K562 (cell line): ENCODE results near the gene MED15. TPM values are rescaled to one million over a fixed set of nuclear protein-coding genes. Genes with fewer than 3 reads are reported as not detected.

Experiments used
- CBFA2T2 ChIP-seq: fragments of 450-650 bp; conservative IDR thresholded peaks from 2 replicates; pipeline ENCODE4 v1.6.1; 2017; ENCODE audit warnings: mild to moderate bottlenecking
- CCNT2 ChIP-seq: IDR thresholded peaks from 2 replicates; pipeline ENCODE4 v1.6.1; 2011; ENCODE audit warnings: borderline replicate concordance, low read depth, mild to moderate bottlenecking, moderate library complexity, mixed read lengths, low read length; ENCODE audit not compliant: insufficient read length; ENCODE audit errors: extremely low read depth
- CREBBP ChIP-seq: IDR thresholded peaks from one replicate; pipeline ENCODE4 v1.6.1; 2012; ENCODE audit warnings: low read depth, mild to moderate bottlenecking, control low read depth, inconsistent platforms, low read length
- ESRRB ChIP-seq: fragments of 250-450 bp; sonication (Bioruptor Pico); IDR thresholded peaks from 2 replicates; pipeline ENCODE4 v1.5.0; 2020; ENCODE audit warnings: mild to moderate bottlenecking, moderate library complexity, borderline replicate concordance
- FOXJ2 ChIP-seq: fragments of 200-800 bp; sonication (Bioruptor generic); IDR thresholded peaks from 2 replicates; pipeline ENCODE4 v1.6.1; 2016; ENCODE audit warnings: missing genetic modification characterization, missing compliant biosample characterization
- HDAC6 ChIP-seq: IDR thresholded peaks from 2 replicates; pipeline ENCODE4 v1.6.1; 2012; ENCODE audit warnings: low read depth, mild to moderate bottlenecking, control low read depth, inconsistent platforms, low read length, moderate library complexity
- ILF3 ChIP-seq: fragments of 450-650 bp; IDR thresholded peaks from 2 replicates; pipeline ENCODE4 v1.6.1; 2018; ENCODE audit warnings: antibody characterized with exemption, mild to moderate bottlenecking, moderate library complexity, borderline replicate concordance
- ILK ChIP-seq: fragments of 450-650 bp; IDR thresholded peaks from 2 replicates; pipeline ENCODE4 v1.6.1; 2016; ENCODE audit warnings: missing genetic modification characterization, low read depth, mild to moderate bottlenecking, missing compliant biosample characterization, moderate library complexity, borderline replicate concordance
- JUN ChIP-seq, 2 experiments: sonication (generic) in 1 of 2; formaldehyde crosslinking in 1 of 2; IDR thresholded peaks; 2 replicates each; pipeline versions ENCODE4 v1.6.1 to v1.8.0; 2012 to 2022; ENCODE audit warnings: borderline replicate concordance in 2 of 2, mild to moderate bottlenecking in 2 of 2, improper control_type of control experiment in 1 of 2, low read depth in 1 of 2, low read length in 1 of 2, missing genetic modification reagents in 1 of 2
- KHSRP ChIP-seq: fragments of 450-650 bp; IDR thresholded peaks from 2 replicates; pipeline ENCODE4 v1.6.1; 2017
- LEF1 ChIP-seq: fragments of 450-650 bp; IDR thresholded peaks from 2 replicates; pipeline ENCODE4 v1.6.1; 2016; ENCODE audit warnings: mild to moderate bottlenecking
- MBD2 ChIP-seq: sonication (generic); IDR thresholded peaks from 2 replicates; pipeline ENCODE4 v1.6.1; 2016; ENCODE audit warnings: low read depth, borderline replicate concordance
- OTX1 ChIP-seq: fragments of 450-650 bp; formaldehyde crosslinking; IDR thresholded peaks from 2 replicates; pipeline ENCODE4 v1.4.0; 2022; ENCODE audit warnings: mild to moderate bottlenecking
- PHB2 ChIP-seq: fragments of 450-650 bp; IDR thresholded peaks from 2 replicates; pipeline ENCODE4 v1.6.1; 2017; ENCODE audit warnings: low read depth
- PML ChIP-seq: IDR thresholded peaks from 2 replicates; pipeline ENCODE4 v1.6.1; 2012; ENCODE audit warnings: low read length, inconsistent platforms
- POU5F1 ChIP-seq: fragments of 150-350 bp; IDR thresholded peaks from 2 replicates; pipeline ENCODE4 v1.6.1; 2014; ENCODE audit warnings: borderline replicate concordance, low read length, low read depth, mild to moderate bottlenecking; ENCODE audit not compliant: partially characterized antibody
- RCOR1 ChIP-seq, 2 experiments: IDR thresholded peaks; 2 replicates each; pipeline ENCODE4 v1.6.1; 2012; ENCODE audit warnings: low read depth in 2 of 2, low read length in 2 of 2, borderline replicate concordance in 1 of 2, improper control_type of control experiment in 1 of 2
- SIN3A ChIP-seq, 2 experiments: fragments of 150-350 bp in 1 of 2; IDR thresholded peaks; 2 replicates each; pipeline ENCODE4 v1.6.1; 2011 to 2016; ENCODE audit warnings: borderline replicate concordance in 2 of 2, low read depth in 2 of 2, low read length in 2 of 2, mild to moderate bottlenecking in 2 of 2, moderate library complexity in 2 of 2; ENCODE audit not compliant: control insufficient read depth in 1 of 2
- SNAPC5 ChIP-seq: fragments of 250-450 bp; sonication (Bioruptor Pico); IDR thresholded peaks from 2 replicates; pipeline ENCODE4 v1.8.0; 2021; ENCODE audit warnings: moderate library complexity, mild to moderate bottlenecking, inconsistent platforms
- TAL1 ChIP-seq: fragments of 450-650 bp; IDR thresholded peaks from 2 replicates; pipeline ENCODE4 v1.6.1; 2016; ENCODE audit warnings: mild to moderate bottlenecking
- TOE1 ChIP-seq, 2 experiments: fragments of 450-650 bp in 1 of 2; sonication (generic) in 1 of 2; formaldehyde crosslinking in 1 of 2; IDR thresholded peaks; 2 replicates each; pipeline versions ENCODE4 v1.7.1 to v1.8.0; 2016 to 2022; ENCODE audit warnings: borderline replicate concordance in 2 of 2, mild to moderate bottlenecking in 2 of 2, antibody characterized with exemption in 1 of 2, inconsistent platforms in 1 of 2, low read depth in 1 of 2, missing genetic modification reagents in 1 of 2, moderate library complexity in 1 of 2
- ZFP36 ChIP-seq: fragments of 150-350 bp; IDR thresholded peaks from 2 replicates; pipeline ENCODE4 v1.6.1; 2018; ENCODE audit warnings: low read length, low read depth; ENCODE audit not compliant: partially characterized antibody
- ZKSCAN1 ChIP-seq: fragments of 150-350 bp; IDR thresholded peaks from 2 replicates; pipeline ENCODE4 v1.6.1; 2016; ENCODE audit warnings: low read depth, low read length
- ZNF511 ChIP-seq: sonication (generic); formaldehyde crosslinking; IDR thresholded peaks from 2 replicates; pipeline ENCODE4 v1.8.0; 2022; ENCODE audit warnings: mild to moderate bottlenecking, missing genetic modification reagents
- ZNF561 ChIP-seq: fragments of 450-650 bp; formaldehyde crosslinking; conservative IDR thresholded peaks from 2 replicates; pipeline ENCODE4 v1.4.0; 2020; ENCODE audit warnings: mild to moderate bottlenecking, moderate library complexity
- ZNF583 ChIP-seq: fragments of 250-450 bp; sonication (Bioruptor Pico); IDR thresholded peaks from 2 replicates; pipeline ENCODE4 v1.4.0; 2020
- ZNF75A ChIP-seq: fragments of 450-650 bp; formaldehyde crosslinking; IDR thresholded peaks from 2 replicates; pipeline ENCODE4 v1.4.0; 2020; ENCODE audit warnings: mild to moderate bottlenecking
- ZSCAN29 ChIP-seq: fragments of 450-650 bp; IDR thresholded peaks from 2 replicates; pipeline ENCODE4 v1.6.1; 2017
- polyA plus RNA-seq, 8 experiments: library from polyadenylated mRNA; depleted of rRNA in 4 of 8; stranded (reverse) in 5 of 8; unstranded in 3 of 8; fragments of >200 nt; fragmentation: Nextera tagmentation in 2 of 8; fragmentation: Illumina TruSeq in 1 of 8; extraction: Ambion mirVana in 2 of 8; extraction: Trizol in 1 of 8; gene quantifications; 2 replicates each; pipeline versions ENCODE4 v1.2.1 to v1.2.3, GENCODE V29; 2011 to 2014; ENCODE audit warnings: inconsistent platforms in 1 of 8, missing spikeins in 1 of 8
- total RNA-seq, 7 experiments: library from RNA; depleted of rRNA in 6 of 7; stranded (reverse); fragments of >200 nt in 6 of 7; fragmentation: Illumina TruSeq in 2 of 7; extraction: Trizol in 2 of 7; gene quantifications; 2 replicates each; pipeline versions ENCODE4 v1.2.1 to v1.2.3, GENCODE V29; 2011 to 2021; ENCODE audit warnings: low replicate concordance in 1 of 7

The MED15 gene
- total and polyA plus RNA-seq, 9 of the 15 experiments (the other 6 are each of a cell fraction or from before 2014, with no cell fraction given), result 4.0 to 271 (median 60.1) TPM

GRCh38 chr22:20588092-20588842 lies 80.9 kb downstream of the MED15 start (continued):
- TF ChIP-seq ZSCAN29, result no peak
- TF ChIP-seq LEF1, result no peak
- TF ChIP-seq SNAPC5, result no peak
- TF ChIP-seq CBFA2T2, result no peak
- TF ChIP-seq CCNT2, result no peak
- TF ChIP-seq ZFP36, result no peak
- no peak; the same call in 1 of the 2 replicates for TF ChIP-seq ESRRB (CRISPR knock-in tag)
- peak; percentile 13; the same call in 1 of the 2 replicates for TF ChIP-seq OTX1 (CRISPR knock-in tag)
- no peak for TF ChIP-seq CREBBP
- no peak for TF ChIP-seq ILK (tag)
- TF ChIP-seq PML, result no peak
- no peak for TF ChIP-seq PHB2
- no peak for TF ChIP-seq MBD2
- TF ChIP-seq HDAC6, result peak; percentile 17; the same call in 1 of the 2 replicates
- TF ChIP-seq TAL1, result no peak
- TF ChIP-seq FOXJ2 (tag), result no peak
- peak; percentile 53 for TF ChIP-seq ZNF511 (CRISPR knock-in tag)
- TF ChIP-seq JUN (IDR thresholded peaks at IDR 0.05; ENCODE audit: borderline replicate concordance, low read depth, low read length), result 0 out of 2 replicates have a peak, but pooled peaks have one; percentile 7
- no peak for TF ChIP-seq JUN (CRISPR knock-in tag; IDR thresholded peaks at IDR 0.05; ENCODE audit: borderline replicate concordance)
- peak in 1 of 2 experiments; percentile 20; a peak in 1 of 4 replicates for TF ChIP-seq SIN3A (IDR thresholded peaks at IDR 0.05; ENCODE audit: borderline replicate concordance in 2 of 2, control insufficient read depth in 1 of 2, low read depth in 2 of 2, low read length in 2 of 2)
- no peak; the same call in 1 of the 2 replicates for TF ChIP-seq ZNF561 (CRISPR knock-in tag)
- TF ChIP-seq ILF3, result no peak; the same call in 1 of the 2 replicates
- TF ChIP-seq ZNF75A (CRISPR knock-in tag), result peak; percentile 31; the same call in 1 of the 2 replicates
- no peak for TF ChIP-seq ZNF583
- no peak for TF ChIP-seq ZKSCAN1
- TF ChIP-seq TOE1 (IDR thresholded peaks at IDR 0.05; ENCODE audit: borderline replicate concordance), result no peak
- no peak for TF ChIP-seq TOE1 (CRISPR knock-in tag; IDR thresholded peaks at IDR 0.05; ENCODE audit: borderline replicate concordance, low read depth)
- TF ChIP-seq RCOR1 (IDR thresholded peaks at IDR 0.05; ENCODE audit: borderline replicate concordance in 1 of 2, low read depth in 2 of 2, low read length in 2 of 2), result no peak
- TF ChIP-seq POU5F1, result no peak
- no peak for TF ChIP-seq KHSRP
